Natural killer cell (primary cell): ENCODE results near the gene DNAH3. TPM values are rescaled to one million over a fixed set of nuclear protein-coding genes. Genes with fewer than 3 reads are reported as not detected.
"Not testable (repeated sequence)": the region's sequence is repeated elsewhere in the genome, so short reads cannot be mapped to it uniquely, and the experiment has no call there.

Experiments used
- ATAC-seq, 3 donors: fragments of 150-1000 bp in 2 of 3; fragments of 200-7000 bp in 1 of 3; cut with Tn5 transposase; 1 replicate in 1 of 3; 2 replicates in 2 of 3; pipeline ENCODE4 v1.10.0; 2021; ENCODE audit warnings: mild to moderate bottlenecking in 2 of 3, moderate library complexity in 2 of 3
- DNase-seq, 2 donors: peaks; one replicate each; pipeline versions ENCODE4 v3.0.0 to v3.0.0-alpha.2; 2013 to 2021; ENCODE audit warnings: mixed read lengths in 1 of 2
- H3K27ac ChIP-seq: one replicate; pipeline ENCODE4 v1.5.1; 2013; ENCODE audit warnings: mild to moderate bottlenecking, low read length
- H3K27me3 ChIP-seq: one replicate; pipeline ENCODE4 v1.6.1; 2013; ENCODE audit warnings: low read length; ENCODE audit not compliant: control insufficient read depth, insufficient read depth
- H3K36me3 ChIP-seq: one replicate; pipeline ENCODE4 v1.6.1; 2013; ENCODE audit warnings: low read length; ENCODE audit not compliant: control insufficient read depth, insufficient read depth
- H3K4me1 ChIP-seq: one replicate; pipeline ENCODE4 v1.6.1; 2013; ENCODE audit warnings: low read length; ENCODE audit not compliant: control insufficient read depth, insufficient read depth
- H3K4me3 ChIP-seq: one replicate; pipeline ENCODE4 v1.5.1; 2013; ENCODE audit warnings: low read length
- H3K9me3 ChIP-seq: one replicate; pipeline ENCODE4 v1.6.1; 2013; ENCODE audit warnings: low read length; ENCODE audit not compliant: control insufficient read depth, insufficient read depth
- H3K27ac Mint-ChIP-seq, 2 donors: one replicate each; pipeline ENCODE4 v1.8.0; 2022; ENCODE audit warnings: mild to moderate bottlenecking in 2 of 2, mixed read lengths in 2 of 2, moderate library complexity in 1 of 2
- H3K27me3 Mint-ChIP-seq, 2 donors: one replicate each; pipeline ENCODE4 v1.8.0; 2022; ENCODE audit warnings: low read depth in 2 of 2, mixed read lengths in 2 of 2
- H3K36me3 Mint-ChIP-seq: one replicate; pipeline ENCODE4 v1.8.0; 2022; ENCODE audit warnings: mixed read lengths
- H3K4me1 Mint-ChIP-seq, 2 donors: one replicate each; pipeline ENCODE4 v1.8.0; 2022; ENCODE audit warnings: mixed read lengths in 2 of 2
- H3K4me3 Mint-ChIP-seq: one replicate; pipeline ENCODE4 v1.8.0; 2022; ENCODE audit warnings: mild to moderate bottlenecking, moderate library complexity, mixed read lengths
- H3K9me3 Mint-ChIP-seq, 2 donors: one replicate each; pipeline ENCODE4 v1.8.0; 2022; ENCODE audit warnings: mixed read lengths in 2 of 2
- CTCF ChIP-seq: fragments of 200-600 bp; IDR thresholded peaks from one replicate; pipeline ENCODE4 v1.8.0; 2022; ENCODE audit warnings: antibody characterized with exemption
- WGBS: methylation state at CpG from one replicate; pipeline ENCODE4 v1.1.7; 2013; ENCODE audit warnings: missing lambda C conversion rate; ENCODE audit not compliant: insufficient coverage; 5-methylcytosine and 5-hydroxymethylcytosine counted together
- intact Hi-C: fragments of 100-400 bp; cut with micrococcal nuclease; formaldehyde crosslinking; loops from one replicate; pipeline ENCODE4 v1.14.2; 2022
- total RNA-seq, 4 donors: library from RNA; stranded (reverse); fragments of 120-200 nt in 1 of 4; gene quantifications; one replicate each; pipeline versions ENCODE4 v1.2.3 to v1.2.4, GENCODE V29; 2013 to 2022

Gene DNAH3
- total RNA-seq, 3 donors from 2014 or later (not counting 1 experiment from before 2014, with no cell fraction given): not detected

GRCh38 chr16:21053590-21053989 is 97.1 kb downstream of the DNAH3 start:
- Histone ChIP-seq H3K27me3 (no peaks in the 10 kb centered on the region), H3K4me3 (no peak overlapping the region), H3K27ac (no peak overlapping the region), H3K9me3 (no peaks in the 10 kb centered on the region), H3K4me1 (no peaks in the 10 kb centered on the region), H3K36me3 (no peaks in the 10 kb centered on the region)
- H3K36me3 Mint-ChIP-seq: no peaks in the 10 kb centered on the region
- ATAC-seq (no peak), DNase-seq (no peak)
- H3K27me3 Mint-ChIP-seq: peaks cover 15 to 38% of the 10 kb centered on the region in 2 donors
- H3K27ac Mint-ChIP-seq: no peak overlapping the region
- WGBS: 82% methylated on average over 1 of the region's 1 CpG
- H3K9me3 Mint-ChIP-seq: no peaks in the 10 kb centered on the region
- H3K4me1 Mint-ChIP-seq: no peaks in the 10 kb centered on the region
- no peak overlapping the region for H3K4me3 Mint-ChIP-seq
- TF ChIP-seq CTCF: no peak
- intact Hi-C loops: no loop called here

- DNase-seq, H3K4me3 ChIP-seq, H3K4me1 ChIP-seq, H3K27ac Mint-ChIP-seq, H3K27ac ChIP-seq, H3K9me3 Mint-ChIP-seq, H3K36me3 ChIP-seq, H3K36me3 Mint-ChIP-seq, H3K9me3 ChIP-seq, H3K27me3 ChIP-seq, ATAC-seq, intact Hi-C loops, H3K4me3 Mint-ChIP-seq, H3K4me1 Mint-ChIP-seq: not testable (repeated sequence)
- peaks cover 11 to 22% of the 10 kb centered on the region in 2 donors for H3K27me3 Mint-ChIP-seq
- 87% methylated on average over 31 of the region's 31 CpGs for WGBS
Measured at GRCh38 chr16:21048091-21048912, 102.3 kb downstream of the DNAH3 start.

GRCh38 chr16:21038197-21038596 is 112.4 kb downstream of the DNAH3 start:
- Histone ChIP-seq H3K27ac (no peak overlapping the region), H3K9me3 (no peaks in the 10 kb centered on the region), H3K27me3 (no peaks in the 10 kb centered on the region), H3K36me3 (no peaks in the 10 kb centered on the region), H3K4me1 (no peaks in the 10 kb centered on the region), H3K4me3 (no peak overlapping the region)
- ATAC-seq: no peak
- no peak for DNase-seq
- H3K4me3 Mint-ChIP-seq: no peak overlapping the region
- intact Hi-C loops: no loop called here
- no peaks in the 10 kb centered on the region for H3K36me3 Mint-ChIP-seq
- H3K4me1 Mint-ChIP-seq: no peaks in the 10 kb centered on the region
- H3K27me3 Mint-ChIP-seq: peaks cover 4 to 10% of the 10 kb centered on the region in 2 donors
- H3K9me3 Mint-ChIP-seq: no peaks in the 10 kb centered on the region
- no peak for TF ChIP-seq CTCF
- H3K27ac Mint-ChIP-seq: no peak overlapping the region
- 83% methylated on average over 5 of the region's 7 CpGs for WGBS

GRCh38 chr16:21037736-21038135 is 112.9 kb downstream of the DNAH3 start:
- H3K9me3 ChIP-seq: no peaks in the 10 kb centered on the region
- H3K4me1 Mint-ChIP-seq: no peaks in the 10 kb centered on the region
- TF ChIP-seq CTCF: no peak
- no peak for DNase-seq
- no peaks in the 10 kb centered on the region for H3K4me1 ChIP-seq
- no peaks in the 10 kb centered on the region for H3K9me3 Mint-ChIP-seq
- H3K27ac Mint-ChIP-seq: no peak overlapping the region
- no peak overlapping the region for H3K4me3 Mint-ChIP-seq
- no peaks in the 10 kb centered on the region for H3K36me3 Mint-ChIP-seq
- H3K27me3 ChIP-seq: no peaks in the 10 kb centered on the region
- WGBS: 94% methylated on average over 14 of the region's 15 CpGs
- no peaks in the 10 kb centered on the region for H3K36me3 ChIP-seq
- H3K27ac ChIP-seq: no peak overlapping the region
- peak in 1 of 3 donors; percentile 10 for ATAC-seq
- H3K27me3 Mint-ChIP-seq: peaks cover 4 to 10% of the 10 kb centered on the region in 2 donors
- intact Hi-C loops: no loop called here
- H3K4me3 ChIP-seq: no peak overlapping the region
